Activated CD4-positive, alpha-beta memory T cell treated with anti-CD3 and anti-CD28 coated beads for 36 hours (primary cell): ENCODE results near the gene SP2. TPM values are rescaled to one million over a fixed set of nuclear protein-coding genes. Genes with fewer than 3 reads are reported as not detected.
"Not testable (repeated sequence)": the region's sequence is repeated elsewhere in the genome, so short reads cannot be mapped to it uniquely, and the experiment has no call there.

ENCODE experiments used
- CTCF ChIA-PET: fragments of 350-600 bp; sonication (Branson Sonifier 250); formaldehyde crosslinking; loops from one replicate; lab custom pipeline; 2021; ENCODE audit warnings: antibody characterized with exemption, inconsistent platforms; lab: Charles Lee
- POLR2A ChIA-PET: fragments of 350-600 bp; sonication (Branson Sonifier 250); formaldehyde crosslinking; loops from one replicate; lab custom pipeline; 2021; ENCODE audit warnings: antibody characterized with exemption; lab: Charles Lee
- DNase-seq: peaks from one replicate; pipeline ENCODE4 v3.0.0-alpha.2; 2020
- H3K27ac Mint-ChIP-seq: one replicate; pipeline ENCODE4 v1.8.0; 2021; ENCODE audit warnings: mixed read lengths
- H3K27me3 Mint-ChIP-seq: one replicate; pipeline ENCODE4 v1.8.0; 2021; ENCODE audit warnings: mixed read lengths
- H3K36me3 Mint-ChIP-seq: one replicate; pipeline ENCODE4 v1.8.0; 2021; ENCODE audit warnings: mixed read lengths
- H3K4me1 Mint-ChIP-seq: one replicate; pipeline ENCODE4 v1.8.0; 2021; ENCODE audit warnings: low read depth, mixed read lengths
- H3K4me3 Mint-ChIP-seq: one replicate; pipeline ENCODE4 v1.8.0; 2021; ENCODE audit warnings: mild to moderate bottlenecking, mixed read lengths
- H3K9me3 Mint-ChIP-seq: one replicate; pipeline ENCODE4 v1.8.0; 2021; ENCODE audit warnings: mixed read lengths
- intact Hi-C: fragments of 100-400 bp; cut with micrococcal nuclease; formaldehyde crosslinking; loops from one replicate; pipeline ENCODE4 v1.15.1; 2023
- total RNA-seq, 2 experiments: library from RNA; stranded (reverse); gene quantifications; one replicate each; pipeline ENCODE4 v1.2.3, GENCODE V29; 2021

Gene SP2
- total RNA-seq, 2 experiments from 2014 or later, result 15.1 to 17.2 TPM

DNA sequence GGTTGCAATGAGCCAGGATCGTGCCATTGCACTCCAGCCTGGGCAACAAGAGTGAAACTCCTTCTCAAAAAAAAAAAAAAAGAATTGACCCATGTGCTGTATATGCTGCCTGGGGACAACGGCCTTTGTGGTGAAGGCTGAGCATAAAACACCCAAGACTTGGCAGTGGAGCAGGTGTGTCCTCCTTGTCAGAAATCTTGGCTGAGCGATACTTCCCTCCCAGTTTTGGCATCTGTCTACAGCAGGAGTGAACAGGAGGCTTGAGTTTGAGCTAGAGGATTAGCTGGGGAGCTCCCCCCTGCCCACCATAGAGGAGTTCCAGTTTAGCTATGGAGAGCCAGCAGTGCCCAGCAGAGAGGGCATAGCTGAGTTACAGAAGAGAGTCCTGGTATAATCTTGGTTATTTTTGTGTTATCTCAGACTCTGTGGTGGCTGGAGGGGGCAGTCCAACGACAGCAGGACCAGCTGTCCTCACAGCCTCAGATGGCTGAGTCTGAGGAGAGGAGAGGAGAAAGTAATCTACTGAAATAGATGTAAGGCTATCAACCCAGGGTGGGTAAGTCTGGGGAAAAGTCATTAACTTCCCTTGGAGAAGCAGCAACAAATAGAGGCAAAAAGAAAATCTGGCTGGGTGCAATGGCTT, 18.4 kb downstream of the SP2 start:
- CTCF ChIA-PET, result interaction anchor here (1.2 to 1.4 kb wide), 3 partner anchors 13 to 56 kb away, joined by 3 to 5 read pairs (median 3); partner anchors contain the start of gene CDK5RAP3
- Mint-ChIP-seq H3K4me3 (no peak overlapping the region), H3K4me1 (peaks cover 16% of the 10 kb centered on the region), H3K27me3 (no peaks in the 10 kb centered on the region), H3K27ac (no peak overlapping the region), H3K36me3 (peaks cover 15% of the 10 kb centered on the region), H3K9me3 (no peaks in the 10 kb centered on the region)
- POLR2A ChIA-PET, result interaction anchor here (1.2 kb wide), 1 partner anchor 19 kb away, joined by 6 read pairs; no protein-coding TSS in a partner anchor
- DNase-seq, result no peak
- intact Hi-C loops, result no loop called here

DNA sequence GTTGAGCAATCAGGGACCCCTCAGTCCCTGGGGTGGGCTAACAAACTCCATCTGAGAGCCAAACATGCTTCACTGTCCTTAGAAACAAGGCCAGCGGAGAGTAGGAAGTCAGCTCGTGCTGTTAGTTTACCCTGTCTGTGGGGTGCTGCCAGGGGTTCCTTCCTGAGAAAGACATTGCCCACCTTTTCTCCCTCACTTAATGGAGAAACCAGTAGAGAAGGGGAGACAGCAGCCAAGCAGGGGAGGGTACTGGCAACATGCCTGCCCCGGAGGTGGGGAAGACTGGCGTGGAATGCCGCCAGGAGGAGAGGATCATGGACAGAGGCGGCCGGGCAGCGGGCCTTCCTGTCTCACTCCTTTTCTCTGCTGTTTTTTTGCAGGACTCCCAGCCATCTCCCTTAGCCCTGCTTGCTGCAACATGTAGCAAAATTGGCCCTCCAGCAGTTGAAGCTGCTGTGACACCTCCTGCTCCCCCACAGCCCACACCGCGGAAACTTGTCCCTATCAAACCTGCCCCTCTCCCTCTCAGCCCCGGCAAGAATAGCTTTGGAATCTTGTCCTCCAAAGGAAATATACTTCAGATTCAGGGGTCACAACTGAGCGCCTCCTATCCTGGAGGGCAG, 19.9 kb downstream of the SP2 start:
- peaks cover 15% of the 10 kb centered on the region for H3K36me3 Mint-ChIP-seq
- no peak for DNase-seq
- intact Hi-C loops, result no loop called here
- H3K4me1 Mint-ChIP-seq, result peaks cover 16% of the 10 kb centered on the region
- CTCF ChIA-PET, result no interaction called here
- no peak overlapping the region for H3K4me3 Mint-ChIP-seq
- H3K27ac Mint-ChIP-seq, result no peak overlapping the region
- H3K27me3 Mint-ChIP-seq, result no peaks in the 10 kb centered on the region
- H3K9me3 Mint-ChIP-seq, result no peaks in the 10 kb centered on the region
- POLR2A ChIA-PET, result interaction anchor here (0.8 kb wide), 1 partner anchor 20 kb away, joined by 3 read pairs; the partner anchor contains the start of gene SP2

DNA sequence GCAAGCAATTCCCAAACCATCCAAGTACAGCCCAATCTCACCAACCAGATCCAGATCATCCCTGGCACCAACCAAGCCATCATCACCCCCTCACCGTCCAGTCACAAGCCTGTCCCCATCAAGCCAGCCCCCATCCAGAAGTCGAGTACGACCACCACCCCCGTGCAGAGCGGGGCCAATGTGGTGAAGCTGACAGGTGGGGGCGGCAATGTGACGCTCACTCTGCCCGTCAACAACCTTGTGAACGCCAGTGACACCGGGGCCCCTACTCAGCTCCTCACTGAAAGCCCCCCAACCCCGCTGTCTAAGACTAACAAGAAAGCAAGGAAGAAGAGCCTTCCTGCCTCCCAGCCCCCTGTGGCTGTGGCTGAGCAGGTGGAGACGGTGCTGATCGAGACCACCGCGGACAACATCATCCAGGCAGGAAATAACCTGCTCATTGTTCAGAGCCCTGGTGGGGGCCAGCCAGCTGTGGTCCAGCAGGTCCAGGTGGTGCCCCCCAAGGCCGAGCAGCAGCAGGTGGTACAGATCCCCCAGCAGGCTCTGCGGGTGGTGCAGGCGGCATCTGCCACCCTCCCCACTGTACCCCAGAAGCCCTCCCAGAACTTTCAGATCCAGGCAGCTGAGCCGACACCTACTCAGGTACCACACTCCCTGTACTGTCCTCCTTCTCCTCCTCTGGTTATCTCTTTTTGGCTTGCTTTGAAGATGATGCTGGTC, 20.6 kb downstream of the SP2 start:
- ChIA-PET CTCF (interaction anchor here (1.0 kb wide), 1 partner anchor 27 kb away, joined by 3 read pairs; no protein-coding TSS in a partner anchor), POLR2A (interaction anchor here (0.8 kb wide), 1 partner anchor 21 kb away, joined by 3 read pairs; the partner anchor contains the start of gene SP2)
- DNase-seq, result no peak
- H3K36me3 Mint-ChIP-seq, result peaks cover 16% of the 10 kb centered on the region
- intact Hi-C loops, result no loop called here
- H3K4me1 Mint-ChIP-seq, result peaks cover 16% of the 10 kb centered on the region
- H3K27me3 Mint-ChIP-seq, result no peaks in the 10 kb centered on the region
- no peak overlapping the region for H3K4me3 Mint-ChIP-seq
- no peak overlapping the region for H3K27ac Mint-ChIP-seq
- no peaks in the 10 kb centered on the region for H3K9me3 Mint-ChIP-seq

DNA sequence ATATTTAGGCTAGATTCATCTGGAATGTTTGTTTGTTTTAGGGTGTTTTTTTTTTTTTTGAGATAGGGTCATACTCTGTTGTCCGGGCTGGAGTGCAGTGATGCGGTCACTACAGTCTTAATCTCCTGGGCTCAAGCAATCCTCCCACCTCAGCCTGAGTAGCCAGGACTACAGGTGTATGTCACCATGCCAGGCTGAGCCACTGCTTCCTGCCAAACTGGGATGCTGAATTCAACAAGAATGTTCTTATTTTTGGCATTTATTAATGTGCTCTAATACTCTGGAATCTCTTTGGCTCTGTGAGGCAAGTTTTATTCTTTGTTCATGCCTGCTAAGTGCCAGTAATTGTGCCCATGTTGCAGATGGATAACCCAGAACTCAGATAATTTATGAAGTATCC, 21.5 kb downstream of the SP2 start:
- no peak for DNase-seq
- peaks cover 14% of the 10 kb centered on the region for H3K4me1 Mint-ChIP-seq
- H3K27ac Mint-ChIP-seq, result peak overlapping the region; percentile 23
- no peaks in the 10 kb centered on the region for H3K27me3 Mint-ChIP-seq
- peaks cover 16% of the 10 kb centered on the region for H3K36me3 Mint-ChIP-seq
- CTCF ChIA-PET, result interaction anchor here (1.0 kb wide), 1 partner anchor 28 kb away, joined by 3 read pairs; no protein-coding TSS in a partner anchor
- POLR2A ChIA-PET, result no interaction called here
- intact Hi-C loops, result no loop called here
- no peak overlapping the region for H3K4me3 Mint-ChIP-seq
- no peaks in the 10 kb centered on the region for H3K9me3 Mint-ChIP-seq

DNA sequence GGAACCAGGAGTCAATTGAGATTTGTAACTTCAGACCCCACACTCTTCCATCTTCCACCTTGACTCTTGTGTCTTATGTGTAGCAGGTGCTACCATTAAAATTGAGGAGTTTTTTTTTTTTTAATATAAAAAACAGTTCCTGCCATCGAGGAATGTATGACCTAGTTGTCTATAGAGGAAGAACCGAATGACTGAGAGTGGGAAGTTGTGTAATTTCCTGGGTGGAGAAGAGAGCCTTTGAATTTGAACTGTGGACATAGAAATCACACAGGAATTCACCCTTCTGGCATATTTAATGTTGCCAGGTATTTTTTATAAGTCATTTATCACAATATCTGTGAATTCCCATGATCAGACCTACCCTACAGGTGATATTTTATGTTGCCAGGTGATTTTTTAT, 22.0 kb downstream of the SP2 start:
- Mint-ChIP-seq H3K27ac (peak overlapping the region; percentile 23), H3K36me3 (peaks cover 19% of the 10 kb centered on the region), H3K27me3 (no peaks in the 10 kb centered on the region), H3K4me3 (no peak overlapping the region), H3K4me1 (peaks cover 14% of the 10 kb centered on the region), H3K9me3 (no peaks in the 10 kb centered on the region)
- ChIA-PET CTCF (interaction anchor here (1.0 to 1.1 kb wide), 2 partner anchors 28 to 32 kb away, joined by 3 read pairs; no protein-coding TSS in a partner anchor), POLR2A (no interaction called here)
- DNase-seq, result no peak
- intact Hi-C loops, result no loop called here

DNA sequence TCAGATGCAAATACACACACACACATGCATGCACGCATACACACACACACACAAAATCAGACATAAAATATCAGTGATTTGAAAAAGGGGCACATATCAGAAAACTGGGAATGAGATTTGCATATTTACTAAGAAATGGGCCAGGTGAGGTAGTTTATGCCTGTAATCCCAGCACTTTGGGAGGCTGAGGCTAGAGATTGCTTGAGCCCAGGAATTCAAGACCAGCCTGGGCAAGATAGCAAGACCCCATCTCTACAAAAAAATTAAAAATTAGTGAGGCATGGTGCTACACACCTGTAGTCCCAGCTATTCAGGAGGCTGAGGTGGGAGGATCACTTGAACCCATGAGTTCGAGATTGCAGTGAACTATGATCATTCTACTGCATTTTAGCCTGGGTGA, 23.0 kb downstream of the SP2 start:
- Mint-ChIP-seq H3K27ac (no peak overlapping the region), H3K4me1 (peaks cover 14% of the 10 kb centered on the region), H3K9me3 (no peaks in the 10 kb centered on the region), H3K4me3 (no peak overlapping the region), H3K27me3 (no peaks in the 10 kb centered on the region), H3K36me3 (peaks cover 26% of the 10 kb centered on the region)
- intact Hi-C loops, result no loop called here
- DNase-seq, result no peak
- POLR2A ChIA-PET, result interaction anchor here (0.9 kb wide), 1 partner anchor 11 kb away, joined by 3 read pairs; no protein-coding TSS in a partner anchor
- CTCF ChIA-PET, result interaction anchor here (0.9 to 1.1 kb wide), 2 partner anchors 28 to 31 kb away, joined by 3 read pairs; no protein-coding TSS in a partner anchor

DNA sequence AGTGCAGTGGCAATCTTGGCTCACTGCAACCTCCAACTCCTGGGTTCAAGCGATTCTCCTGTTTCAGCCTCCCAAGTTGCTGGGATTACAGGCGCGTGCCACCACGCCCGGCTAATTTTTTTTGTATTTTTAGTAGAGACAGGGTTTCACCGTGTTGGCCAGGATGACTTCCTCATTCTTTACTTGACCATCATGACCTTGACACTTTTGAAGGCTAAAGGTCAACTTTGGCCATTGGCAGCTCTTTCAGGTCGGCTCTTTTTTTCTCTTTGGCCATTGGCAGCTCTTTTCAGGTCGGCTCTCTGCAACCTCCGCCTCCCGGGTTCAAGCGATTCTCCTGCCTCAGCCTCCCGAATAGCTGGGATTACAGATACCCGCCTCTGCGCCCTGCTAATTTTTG, 23.9 kb downstream of the SP2 start:
- POLR2A ChIA-PET, CTCF ChIA-PET: not testable (repeated sequence)
- peaks cover 14% of the 10 kb centered on the region for H3K4me1 Mint-ChIP-seq

DNA sequence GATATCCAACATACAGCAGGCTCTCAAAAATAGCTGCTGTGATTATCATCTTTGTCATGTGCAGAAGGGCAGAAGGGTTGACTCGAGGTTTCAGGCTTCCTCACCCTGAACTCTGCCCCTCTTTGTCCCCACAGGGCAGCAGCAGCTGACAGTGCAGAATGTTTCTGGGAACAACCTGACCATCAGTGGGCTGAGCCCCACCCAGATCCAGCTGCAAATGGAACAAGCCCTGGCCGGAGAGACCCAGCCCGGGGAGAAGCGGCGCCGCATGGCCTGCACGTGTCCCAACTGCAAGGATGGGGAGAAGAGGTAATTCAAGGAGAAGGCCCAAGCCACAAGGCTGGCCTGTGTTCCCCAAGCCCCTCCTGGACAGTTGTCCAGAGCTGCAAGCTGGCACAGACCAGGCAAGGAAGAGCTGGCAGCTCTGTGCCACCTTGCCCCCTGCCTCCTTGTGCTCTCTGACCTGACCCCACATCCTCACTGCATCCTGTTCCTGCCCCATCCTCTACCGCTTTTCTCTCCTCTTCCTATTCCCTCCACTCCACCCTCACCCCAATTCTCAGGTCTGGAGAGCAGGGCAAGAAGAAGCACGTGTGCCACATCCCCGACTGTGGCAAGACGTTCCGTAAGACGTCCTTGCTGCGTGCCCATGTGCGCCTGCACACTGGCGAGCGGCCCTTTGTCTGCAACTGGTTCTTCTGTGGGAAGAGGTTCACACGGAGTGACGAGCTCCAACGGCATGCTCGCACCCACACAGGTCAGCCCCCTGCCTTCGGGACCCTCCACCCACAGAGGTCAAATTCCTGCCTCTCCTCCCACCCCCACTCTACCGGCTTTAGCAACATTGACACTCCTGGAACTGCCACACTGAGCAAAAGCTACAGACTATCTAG, 29.0 kb downstream of the SP2 start:
- Mint-ChIP-seq H3K9me3 (no peaks in the 10 kb centered on the region), H3K36me3 (peaks cover 41% of the 10 kb centered on the region), H3K27ac (no peak overlapping the region), H3K4me1 (peaks cover 4% of the 10 kb centered on the region), H3K4me3 (no peak overlapping the region), H3K27me3 (no peaks in the 10 kb centered on the region)
- POLR2A ChIA-PET, result no interaction called here
- no peak for DNase-seq
- intact Hi-C loops, result no loop called here
- CTCF ChIA-PET, result interaction anchor here (0.7 to 1.0 kb wide), 3 partner anchors 20 to 25 kb away, joined by 3 read pairs; no protein-coding TSS in a partner anchor

More for the DNA sequence above, 23.9 kb downstream of the SP2 start:
- H3K36me3 Mint-ChIP-seq, result peaks cover 30% of the 10 kb centered on the region
- intact Hi-C loops, H3K9me3 Mint-ChIP-seq, H3K27me3 Mint-ChIP-seq, H3K4me3 Mint-ChIP-seq, H3K27ac Mint-ChIP-seq, DNase-seq: not testable (repeated sequence)

DNA sequence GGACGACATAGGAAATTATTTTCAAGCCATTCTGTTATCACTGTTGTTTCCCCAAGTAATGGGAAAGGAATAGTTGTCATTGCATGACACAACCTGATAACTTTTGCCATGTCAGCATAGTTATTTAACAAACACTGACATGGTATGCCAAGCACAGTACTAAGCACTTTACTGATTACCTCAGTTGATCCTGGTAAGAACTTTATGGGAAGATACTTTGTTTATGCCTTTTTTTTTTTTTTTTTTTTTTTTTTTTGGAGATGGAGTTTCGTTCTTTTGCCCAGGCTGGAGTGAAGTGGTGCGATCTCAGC, 29.6 kb downstream of the SP2 start:
- Mint-ChIP-seq H3K4me1 (peaks cover 4% of the 10 kb centered on the region), H3K36me3 (peaks cover 39% of the 10 kb centered on the region), H3K27me3 (no peaks in the 10 kb centered on the region), H3K9me3 (no peaks in the 10 kb centered on the region), H3K27ac (no peak overlapping the region), H3K4me3 (no peak overlapping the region)
- intact Hi-C loops, result no loop called here
- no peak for DNase-seq
- ChIA-PET CTCF (interaction anchor here (1.0 kb wide), 1 partner anchor 84 kb away, joined by 3 read pairs; the partner anchor contains the start of gene SCRN2), POLR2A (no interaction called here)

DNA sequence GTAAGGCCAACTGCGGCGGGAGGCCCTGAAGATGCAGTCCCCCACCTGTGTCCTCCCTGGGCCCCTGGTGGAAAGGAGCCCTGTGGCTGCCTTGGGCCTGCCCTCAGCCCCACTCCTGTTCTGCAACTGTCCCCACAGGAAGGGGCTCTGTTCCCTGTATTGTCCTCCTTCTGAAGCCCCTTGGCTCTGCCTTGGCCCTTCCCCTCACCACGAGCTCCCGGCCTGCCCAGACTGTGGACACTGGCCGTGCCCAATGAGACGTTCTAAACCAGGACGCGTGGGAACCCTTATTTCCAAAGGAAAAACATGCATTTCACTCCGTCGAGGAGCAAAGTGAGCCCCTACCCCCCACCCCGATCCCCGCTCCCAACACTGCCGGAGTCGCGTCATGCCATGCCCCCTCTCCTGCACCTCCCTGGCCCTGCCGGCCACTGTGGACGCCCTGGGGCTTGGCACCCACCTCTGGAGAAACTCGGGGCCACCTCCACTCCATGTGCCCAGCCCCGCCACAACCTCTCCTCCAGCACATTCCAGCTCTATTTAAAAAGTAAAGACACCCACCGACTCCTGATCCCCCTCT, 31.9 kb downstream of the SP2 start:
- no peak overlapping the region for H3K27ac Mint-ChIP-seq
- peaks cover 34% of the 10 kb centered on the region for H3K36me3 Mint-ChIP-seq
- H3K4me3 Mint-ChIP-seq, result no peak overlapping the region
- CTCF ChIA-PET, result interaction anchor here (1.2 kb wide), 1 partner anchor 21 kb away, joined by 4 read pairs; no protein-coding TSS in a partner anchor
- no peaks in the 10 kb centered on the region for H3K27me3 Mint-ChIP-seq
- H3K9me3 Mint-ChIP-seq, result no peaks in the 10 kb centered on the region
- H3K4me1 Mint-ChIP-seq, result peaks cover 4% of the 10 kb centered on the region
- DNase-seq, result no peak
- POLR2A ChIA-PET, result no interaction called here
- intact Hi-C loops, result no loop called here

DNA sequence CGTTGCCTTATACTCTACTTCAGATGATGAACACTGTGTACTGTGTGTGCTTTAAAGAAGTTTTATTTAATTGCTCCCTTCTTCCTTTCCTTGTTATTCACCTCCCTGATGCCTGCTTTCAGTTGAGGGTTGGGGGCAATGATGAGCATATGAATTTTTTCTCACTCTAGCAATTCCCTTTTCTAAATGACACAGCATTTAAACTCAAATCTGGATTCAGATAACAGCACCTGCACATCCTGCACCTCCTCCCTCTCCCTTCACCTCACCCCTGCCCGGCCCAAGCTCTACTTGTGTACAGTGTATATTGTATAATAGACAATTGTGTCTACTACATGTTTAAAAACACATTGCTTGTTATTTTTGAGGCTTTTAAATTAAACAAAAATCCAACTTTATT, 32.4 kb downstream of the SP2 start:
- H3K4me1 Mint-ChIP-seq, result peaks cover 4% of the 10 kb centered on the region
- DNase-seq, result no peak
- intact Hi-C loops, result no loop called here
- ChIA-PET POLR2A (no interaction called here), CTCF (interaction anchor here (1.2 kb wide), 1 partner anchor 21 kb away, joined by 4 read pairs; no protein-coding TSS in a partner anchor)
- H3K9me3 Mint-ChIP-seq, result no peaks in the 10 kb centered on the region
- H3K27me3 Mint-ChIP-seq, result no peaks in the 10 kb centered on the region
- H3K27ac Mint-ChIP-seq, result no peak overlapping the region
- no peak overlapping the region for H3K4me3 Mint-ChIP-seq
- H3K36me3 Mint-ChIP-seq, result peaks cover 29% of the 10 kb centered on the region
